Adipose tissue (tissue), 3 donors: ENCODE data around the gene ROBO1. TPM values are rescaled to one million over a fixed set of nuclear protein-coding genes. Genes with fewer than 3 reads are reported as not detected.
"Not testable (repeated sequence)": the region's sequence is repeated elsewhere in the genome, so short reads cannot be mapped to it uniquely, and the experiment has no call there.

Experiments
- H3K27ac ChIP-seq: one replicate; pipeline ENCODE4 v1.5.1; 2013; ENCODE audit warnings: low read depth, low read length
- WGBS, 3 donors: extraction: QIAGEN DNeasy Blood & Tissue Kit; methylation state at CpG; one replicate each; pipeline ENCODE4 v1.1.7; 2013; 5-methylcytosine and 5-hydroxymethylcytosine counted together
- polyA plus RNA-seq, 3 donors: library from polyadenylated mRNA; stranded (reverse); fragments of 200-250 nt; gene quantifications; one replicate each; pipeline ENCODE4 v1.2.3, GENCODE V29; 2013
- donor health status: healthy with polysubstance abuse.
- donor health status: Bipolar disorder and iron deficiency.
- donor health status: healthy.

ROBO1 gene
- polyA plus RNA-seq, 3 donors: 1.8 to 12.3 (median 5.8) TPM

DNA sequence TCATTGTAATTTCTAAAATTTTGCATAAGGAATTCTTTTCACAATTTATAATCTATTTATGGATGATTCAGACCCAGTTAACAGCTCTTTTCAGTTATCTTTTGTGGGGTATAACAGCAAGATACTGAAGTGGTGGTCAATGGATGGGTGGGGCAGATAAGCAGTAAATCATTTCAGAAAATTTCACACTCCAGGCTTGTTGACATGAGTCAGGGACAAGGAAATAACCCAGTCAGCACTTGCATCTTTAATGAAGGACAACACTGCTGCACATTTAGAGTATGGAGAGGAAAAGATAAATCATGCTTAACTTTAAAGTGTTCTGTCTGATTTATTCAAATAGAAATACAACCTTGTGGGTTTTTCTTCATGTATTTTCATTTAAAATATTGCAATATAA is 181.6 kb downstream of the ROBO1 start:
- no peak overlapping the region for H3K27ac ChIP-seq

DNA sequence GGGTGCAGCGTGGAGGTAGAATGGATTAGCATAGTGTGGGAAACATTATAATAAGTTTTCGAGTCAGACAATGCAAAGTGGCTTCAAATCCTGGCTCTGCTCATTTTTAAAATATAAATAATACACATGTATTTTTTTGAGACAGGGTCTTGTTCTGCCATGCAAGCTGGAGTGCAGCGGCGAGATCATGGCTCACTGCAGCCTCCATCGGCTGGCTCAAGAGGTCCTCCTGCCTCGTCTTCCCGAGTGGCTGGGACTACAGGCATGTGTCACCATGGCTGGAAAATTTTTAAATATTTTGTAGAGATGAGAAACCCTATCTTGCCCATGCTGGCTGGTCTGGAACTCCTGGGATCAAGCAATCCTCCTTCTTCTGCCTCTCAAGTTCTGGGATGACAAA is 194.9 kb downstream of the ROBO1 start:
- WGBS, 3 donors: 86 to 93% (median 89%) methylated on average over 7 of the region's 7 CpGs
- H3K27ac ChIP-seq: no peak overlapping the region

DNA sequence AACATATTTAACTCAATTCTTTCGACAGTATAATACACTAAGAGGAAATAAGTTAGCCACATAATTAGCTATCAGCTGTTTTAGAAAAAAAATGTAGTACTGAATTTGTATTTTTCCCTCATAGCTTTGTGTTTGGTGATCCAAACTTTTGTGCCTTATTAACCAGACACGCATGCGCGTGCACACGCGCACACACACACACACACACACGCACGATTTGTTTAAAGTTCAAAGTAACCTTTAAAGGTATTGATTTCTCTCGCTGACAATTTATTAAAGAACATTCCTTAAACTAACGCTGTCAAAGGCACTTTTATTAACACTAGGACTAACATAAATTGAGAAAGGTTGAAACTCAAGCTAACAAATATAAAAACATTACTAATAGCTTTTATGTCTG is 198.9 kb downstream of the ROBO1 start:
- H3K27ac ChIP-seq: no peak overlapping the region
- 31 to 89% (median 87%) methylated on average over 10 of the region's 10 CpGs for WGBS, 3 donors

DNA sequence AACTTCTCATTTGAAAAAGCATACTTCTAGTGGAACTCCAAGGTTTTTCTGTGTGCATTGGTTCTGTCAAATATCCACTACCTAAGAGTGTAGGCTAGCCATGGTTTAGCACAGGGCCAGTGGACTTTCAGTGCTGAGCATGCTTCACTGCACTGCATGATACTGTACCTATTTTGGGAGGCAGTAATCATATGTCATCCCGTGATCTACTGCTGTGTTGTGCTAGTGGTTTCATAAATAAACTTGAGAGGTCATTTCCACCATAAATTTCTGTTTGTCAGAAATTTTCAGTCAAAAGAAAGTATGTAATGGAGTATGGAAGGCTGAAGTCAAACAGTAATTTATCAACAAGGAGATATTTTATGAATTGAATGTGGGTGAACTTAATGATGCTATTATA is 203.6 kb downstream of the ROBO1 start:
- no peak overlapping the region for H3K27ac ChIP-seq
- 43 to 64% (median 47%) methylated on average over 1 of the region's 1 CpG for WGBS, 3 donors

DNA sequence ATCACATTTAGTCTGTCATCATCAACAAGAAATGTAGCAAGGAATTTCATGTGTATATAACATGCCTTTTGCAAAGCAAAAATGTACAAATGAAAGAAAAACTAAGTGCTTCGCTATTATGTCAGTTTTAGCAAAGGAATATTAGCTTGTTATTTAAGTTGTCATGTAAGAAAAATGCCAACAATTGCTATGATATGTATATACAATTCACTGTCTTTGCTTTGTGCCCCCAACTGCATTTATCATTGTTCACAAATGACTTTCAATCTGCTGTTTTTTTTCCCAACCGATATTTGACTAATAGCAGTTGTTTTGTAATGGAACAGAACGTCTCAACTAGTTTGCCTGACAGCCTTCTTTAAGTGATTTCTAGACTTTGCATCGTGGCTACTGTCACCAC is 207.1 kb downstream of the ROBO1 start:
- 65 to 77% (median 73%) methylated on average over 4 of the region's 4 CpGs for WGBS, 3 donors
- H3K27ac ChIP-seq: no peak overlapping the region

DNA sequence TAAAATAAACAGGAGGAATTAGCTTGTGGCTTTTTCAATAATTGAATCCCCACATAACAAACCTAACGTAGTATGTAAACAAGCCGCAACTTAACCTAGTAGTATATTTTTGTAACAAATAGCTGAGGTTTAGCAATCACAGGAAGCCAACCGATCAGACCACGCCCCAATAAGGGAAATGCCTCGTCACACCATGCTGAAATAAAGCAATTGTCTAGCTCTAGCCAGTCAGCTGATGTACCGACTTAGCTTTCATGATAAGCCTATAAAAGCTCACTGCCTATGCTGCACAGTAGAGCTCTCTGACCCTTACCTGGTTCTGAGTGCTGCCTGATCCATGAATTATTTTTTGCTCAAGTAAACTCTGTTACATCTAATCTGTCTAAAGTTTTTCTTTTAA is 208.9 kb downstream of the ROBO1 start:
- 54 to 71% (median 56%) methylated on average over 6 of the region's 6 CpGs for whole genome bisulfite sequencing, 3 donors
- H3K27ac ChIP-seq: no peak overlapping the region

DNA sequence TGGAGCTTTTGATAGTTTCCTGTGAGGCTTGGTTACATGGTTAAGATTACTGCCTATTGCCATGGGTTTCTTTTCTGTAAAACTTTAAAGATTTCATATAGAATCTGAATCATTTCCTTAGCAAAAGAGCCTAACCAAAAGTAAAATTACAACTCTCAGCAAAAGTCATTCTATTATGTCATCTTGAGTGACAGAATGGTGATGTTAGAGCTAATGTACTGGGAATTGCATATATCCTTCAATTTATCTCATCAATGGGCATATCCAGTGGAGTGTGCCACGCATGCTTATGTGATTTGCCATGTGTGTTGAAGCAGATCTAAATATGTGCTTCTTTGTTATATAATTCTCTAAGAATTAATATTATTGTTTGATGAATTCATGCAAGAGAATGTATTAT is 212.1 kb downstream of the ROBO1 start:
- 73 to 91% (median 83%) methylated on average over 1 of the region's 1 CpG for WGBS, 3 donors
- H3K27ac ChIP-seq: no peak overlapping the region

DNA sequence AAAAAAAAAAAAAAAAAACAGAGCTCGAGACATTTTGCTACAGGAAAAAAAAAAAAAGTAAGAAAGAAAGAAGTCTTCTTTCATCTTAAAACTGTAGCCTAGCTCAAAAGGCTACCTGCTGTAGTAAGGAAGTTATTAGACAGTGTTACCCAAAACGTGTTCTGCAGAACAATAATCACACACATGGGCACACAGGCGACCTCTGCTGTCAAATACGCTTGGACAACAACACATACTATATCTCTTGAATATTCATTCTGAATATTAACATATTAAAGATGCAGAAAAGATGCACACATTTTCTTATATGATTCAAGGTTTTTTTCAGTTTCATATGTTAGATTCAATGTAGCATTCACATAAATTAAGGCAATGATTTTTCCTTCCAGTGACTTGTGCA is 215.8 kb downstream of the ROBO1 start:
- H3K27ac ChIP-seq: no peak overlapping the region
- 34 to 47% (median 44%) methylated on average over 4 of the region's 4 CpGs for WGBS, 3 donors

DNA sequence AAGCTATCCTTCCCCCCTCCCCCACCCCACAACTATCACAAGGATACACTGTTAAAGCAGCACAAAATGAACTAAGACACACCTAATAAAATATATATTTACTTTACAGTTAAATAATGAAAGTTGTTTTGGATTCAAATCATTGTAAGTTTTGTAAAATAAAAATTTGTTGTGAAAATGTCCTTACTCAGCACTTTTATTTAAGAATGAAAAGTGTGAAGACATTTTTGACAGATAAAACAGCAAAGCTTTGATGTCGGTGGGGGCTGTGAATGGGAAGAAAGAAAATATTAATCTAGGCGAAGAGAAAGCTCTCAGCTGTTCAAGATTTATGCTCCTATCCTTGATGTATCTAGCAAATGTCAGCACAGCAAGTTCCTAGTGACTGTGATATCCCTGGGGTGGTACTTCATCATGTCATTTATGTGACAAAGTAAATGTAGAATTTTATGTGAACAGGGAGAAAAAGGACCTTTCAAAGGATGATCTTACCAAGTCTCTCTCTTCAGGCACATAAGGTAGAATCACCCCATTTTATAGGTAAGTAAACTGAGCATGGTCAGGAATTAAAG is 216.4 kb downstream of the ROBO1 start:
- WGBS, 3 donors: 53 to 63% (median 61%) methylated on average over 2 of the region's 2 CpGs

DNA sequence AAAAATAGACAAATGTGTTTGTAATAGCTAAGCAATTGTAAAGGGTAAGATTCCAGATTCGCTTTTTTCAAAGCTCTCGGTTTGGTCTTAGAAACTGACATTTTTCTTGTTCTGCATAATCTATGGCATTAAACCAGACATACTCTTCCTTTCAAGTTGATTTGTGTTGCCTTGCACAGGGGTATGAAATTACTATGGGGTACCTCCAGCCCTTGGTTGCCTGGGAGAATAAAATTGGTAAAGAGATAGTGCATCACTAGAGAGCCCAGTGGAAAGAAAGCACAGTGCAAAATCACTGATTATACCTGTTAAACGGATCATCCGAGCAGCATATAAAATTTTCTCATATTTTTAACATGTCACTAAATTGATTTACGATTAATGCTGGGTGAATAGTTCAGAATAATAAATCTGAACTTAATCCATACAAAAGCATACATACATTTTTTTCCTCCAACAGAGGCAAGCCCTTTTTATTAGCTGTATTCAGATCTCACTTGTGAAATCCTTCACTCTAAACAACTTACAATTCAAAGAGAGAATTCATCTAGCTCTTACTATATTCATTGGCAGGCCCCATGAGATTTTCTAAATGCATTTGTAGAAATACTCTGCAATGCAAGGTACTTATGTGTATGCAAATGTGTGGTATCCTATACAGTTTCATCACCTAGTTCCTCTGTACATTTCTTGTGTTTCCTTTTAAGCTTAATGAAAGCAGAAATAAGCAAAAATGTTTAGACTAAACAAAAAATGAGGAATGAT is 224.4 kb downstream of the ROBO1 start:
- H3K27ac ChIP-seq: no peak overlapping the region
- 53 to 62% (median 58%) methylated on average over 5 of the region's 5 CpGs for WGBS, 3 donors

More for the DNA sequence above, 216.4 kb downstream of the ROBO1 start:
- no peak overlapping the region for H3K27ac ChIP-seq

DNA sequence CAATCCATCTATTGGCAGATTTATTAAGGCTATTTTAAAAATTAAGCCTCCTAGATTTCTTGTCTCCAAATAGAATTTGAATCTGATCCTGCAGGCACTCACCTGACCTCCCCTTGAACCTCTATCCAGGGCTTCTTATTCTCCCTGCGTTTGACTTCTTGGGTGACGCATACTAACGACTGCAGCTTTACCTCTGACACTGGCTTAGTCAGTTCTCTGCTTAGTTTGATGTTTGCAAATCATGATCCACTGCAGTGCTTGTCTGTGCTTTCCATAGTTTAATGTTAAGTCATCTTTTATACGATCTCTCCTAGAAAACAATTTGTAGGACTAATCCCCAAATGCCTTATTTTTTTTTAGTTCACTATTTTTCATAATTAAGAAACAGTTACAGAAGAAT is 233.1 kb downstream of the ROBO1 start:
- no peak overlapping the region for H3K27ac ChIP-seq
- 31 to 50% (median 36%) methylated on average over 4 of the region's 4 CpGs for WGBS, 3 donors

DNA sequence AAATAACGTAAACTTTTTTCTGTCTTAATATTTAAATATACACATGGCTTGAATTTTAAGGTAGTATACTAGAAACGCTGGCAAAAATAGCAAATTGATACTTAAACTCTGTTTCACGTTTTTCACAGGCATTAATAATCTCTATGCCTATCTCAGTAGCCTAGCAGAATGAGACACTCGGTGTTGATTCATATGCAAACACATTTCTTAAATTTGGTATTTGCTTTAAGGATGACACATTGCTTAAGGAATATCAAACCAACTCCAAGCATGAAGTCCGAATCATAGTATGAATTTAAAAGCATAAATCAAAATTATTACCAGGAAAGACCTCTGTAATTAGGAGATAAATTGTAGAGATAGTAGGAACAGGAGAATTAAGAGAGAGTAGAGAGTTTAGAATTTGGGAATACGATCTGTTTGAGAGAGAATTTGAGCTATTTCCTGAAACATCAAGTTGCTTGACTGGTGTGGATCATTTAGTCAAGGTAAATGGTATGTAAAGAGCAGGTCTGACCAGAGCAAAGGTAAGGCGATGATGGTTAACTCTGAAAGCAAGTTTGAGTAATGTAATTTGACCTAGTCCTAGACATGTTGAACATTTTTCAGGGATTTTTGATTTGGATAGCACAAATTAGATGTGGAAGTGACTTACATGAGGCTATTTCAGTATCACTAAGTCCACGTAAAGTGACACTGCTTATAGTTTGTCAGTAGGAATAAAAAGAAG is 236.1 kb downstream of the ROBO1 start:
- H3K27ac ChIP-seq: no peak overlapping the region
- WGBS, 3 donors: 58 to 81% (median 75%) methylated on average over 8 of the region's 8 CpGs

DNA sequence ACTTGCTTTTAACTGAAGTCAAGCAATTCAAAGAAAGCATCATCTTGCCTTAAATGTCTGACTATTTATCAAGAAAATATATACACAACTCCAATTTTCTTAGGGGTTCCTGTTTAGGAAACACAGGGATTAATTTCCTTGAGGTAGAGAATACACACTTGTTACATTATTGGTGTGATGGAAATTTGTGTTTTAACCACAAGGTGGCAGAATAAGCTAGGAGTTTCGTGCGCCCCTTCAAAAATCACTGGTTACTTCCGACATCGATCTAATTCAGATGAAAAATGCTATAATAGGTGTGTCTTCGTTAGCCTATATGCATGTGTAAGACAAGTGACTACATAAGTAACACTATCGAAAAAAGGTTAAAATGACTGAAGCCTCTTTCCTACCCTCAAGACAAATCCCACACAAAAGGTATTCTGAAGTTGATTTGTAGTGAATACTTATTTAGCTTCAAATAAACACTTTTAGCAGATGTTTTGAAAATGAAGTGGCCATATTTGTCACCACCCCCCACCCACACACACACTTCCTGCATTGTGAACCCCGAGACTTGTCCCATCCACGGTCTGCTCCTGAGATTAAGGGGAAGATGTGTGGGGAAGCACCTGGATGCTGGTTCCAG is 246.5 kb downstream of the ROBO1 start:
- WGBS, 3 donors: 9% methylated on average over 8 of the region's 8 CpGs
- H3K27ac ChIP-seq: no peak overlapping the region

DNA sequence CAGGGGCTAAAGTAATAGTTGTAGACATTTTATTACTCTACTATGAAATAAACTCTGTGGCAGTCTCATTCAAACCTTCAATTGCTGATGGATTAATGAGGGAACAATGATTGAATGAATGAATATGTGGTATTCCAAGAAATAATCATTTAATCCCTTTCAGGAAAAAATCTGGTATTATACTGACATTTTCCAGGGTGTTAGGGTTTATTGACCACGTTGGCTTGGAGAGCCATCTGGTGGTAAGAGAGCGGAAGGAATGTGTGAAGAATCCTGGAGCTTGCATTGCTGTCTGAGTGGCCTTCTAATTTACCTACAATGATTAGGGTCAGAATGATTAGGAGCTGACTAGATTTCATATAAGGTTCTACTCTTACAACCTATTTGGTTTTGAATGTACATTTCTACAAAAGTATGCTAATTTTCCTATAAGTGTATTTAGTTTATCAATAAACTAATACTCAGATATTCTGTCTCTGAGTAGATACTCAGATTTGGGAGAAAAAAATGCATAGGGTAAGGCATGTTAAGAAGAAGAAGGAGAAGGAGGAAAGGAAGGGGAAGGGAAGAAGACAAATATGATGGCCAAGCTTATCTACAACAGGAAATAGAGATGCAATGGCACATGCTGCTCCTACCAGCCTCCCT is 249.9 kb downstream of the ROBO1 start:
- no peak overlapping the region for H3K27ac ChIP-seq
- WGBS, 3 donors: 13 to 22% (median 14%) methylated on average over 2 of the region's 2 CpGs

DNA sequence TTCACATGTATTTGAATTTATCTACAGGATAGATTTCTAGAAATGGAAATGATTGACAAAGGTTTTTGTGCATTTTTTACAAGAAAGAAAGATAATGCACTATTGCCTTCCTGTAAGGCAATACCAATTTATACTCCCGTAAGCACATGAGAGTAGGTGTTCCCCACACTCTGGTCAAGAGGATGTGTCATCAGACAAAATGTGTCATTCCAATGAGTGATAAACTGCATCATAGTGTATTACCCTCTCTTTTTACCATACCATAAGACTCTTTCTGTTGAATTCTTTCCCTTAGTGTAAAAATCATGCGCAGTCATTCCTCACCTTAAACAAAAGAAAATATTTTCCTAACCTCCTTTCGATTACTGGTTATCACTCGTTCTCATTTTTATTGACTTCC is 251.0 kb downstream of the ROBO1 start:
- no peak overlapping the region for H3K27ac ChIP-seq
- 64 to 87% (median 81%) methylated on average over 4 of the region's 4 CpGs for WGBS, 3 donors

DNA sequence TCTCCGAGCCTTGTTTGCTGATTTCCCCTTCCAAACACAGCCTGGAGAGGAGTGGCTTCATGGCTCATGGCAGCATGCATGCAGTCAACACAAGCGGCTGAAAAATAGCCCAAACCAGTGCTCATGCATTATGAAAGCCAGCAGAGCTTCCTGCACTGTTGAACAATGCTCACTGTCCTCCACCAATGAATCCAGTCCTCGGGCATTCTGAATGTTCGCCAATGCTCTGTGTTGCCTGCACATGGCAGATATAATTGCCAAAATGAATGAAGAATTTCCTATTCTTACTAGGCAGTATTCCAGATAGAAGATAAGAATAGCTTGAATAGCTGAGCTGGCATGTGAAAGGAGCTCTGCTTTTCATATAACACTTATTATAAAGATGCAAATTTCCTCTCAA is 252.7 kb downstream of the ROBO1 start:
- 34 to 46% (median 40%) methylated on average over 4 of the region's 4 CpGs for WGBS, 3 donors
- H3K27ac ChIP-seq: no peak overlapping the region

DNA sequence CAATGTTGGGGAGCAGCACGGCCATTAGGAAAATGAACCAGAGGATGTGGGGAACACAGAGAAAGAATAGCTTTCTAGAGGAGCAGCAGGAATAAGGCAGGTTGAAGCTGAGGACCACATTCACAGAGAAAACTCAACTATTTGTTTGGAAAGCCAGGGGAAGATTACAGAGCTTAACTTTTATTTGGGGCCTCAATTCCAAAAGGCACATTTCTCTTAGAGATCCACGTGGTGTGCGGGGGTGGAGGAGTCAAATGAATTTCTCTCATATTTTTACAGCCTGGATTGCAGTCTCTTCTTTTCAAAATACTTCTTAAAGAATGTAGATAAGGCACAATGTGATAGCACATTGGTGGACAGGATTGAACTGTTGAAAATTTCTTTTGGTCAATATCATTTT is 253.7 kb downstream of the ROBO1 start:
- H3K27ac ChIP-seq: no peak overlapping the region
- WGBS, 3 donors: 75 to 81% (median 76%) methylated on average over 3 of the region's 3 CpGs

DNA sequence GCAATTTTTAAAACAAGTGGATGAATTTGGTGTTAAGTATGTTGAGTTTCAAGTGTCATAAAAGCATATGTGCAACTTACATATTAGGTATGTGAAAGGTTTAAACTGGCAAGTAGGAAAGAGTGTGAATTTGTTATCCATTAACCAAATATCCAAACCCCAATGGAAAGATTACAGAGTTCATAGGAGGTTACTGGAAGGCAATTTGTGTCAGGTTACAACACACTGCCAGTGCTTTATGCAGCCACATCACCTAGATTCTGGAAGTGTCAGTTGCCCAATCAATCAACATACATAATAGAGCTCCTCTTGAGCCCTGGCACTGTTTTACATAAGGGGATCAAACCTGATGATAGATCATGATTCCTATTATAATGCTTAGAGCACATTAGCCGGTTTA is 261.0 kb downstream of the ROBO1 start:
- H3K27ac ChIP-seq: no peak overlapping the region
- 84 to 97% (median 88%) methylated on average over 1 of the region's 1 CpG for WGBS, 3 donors

DNA sequence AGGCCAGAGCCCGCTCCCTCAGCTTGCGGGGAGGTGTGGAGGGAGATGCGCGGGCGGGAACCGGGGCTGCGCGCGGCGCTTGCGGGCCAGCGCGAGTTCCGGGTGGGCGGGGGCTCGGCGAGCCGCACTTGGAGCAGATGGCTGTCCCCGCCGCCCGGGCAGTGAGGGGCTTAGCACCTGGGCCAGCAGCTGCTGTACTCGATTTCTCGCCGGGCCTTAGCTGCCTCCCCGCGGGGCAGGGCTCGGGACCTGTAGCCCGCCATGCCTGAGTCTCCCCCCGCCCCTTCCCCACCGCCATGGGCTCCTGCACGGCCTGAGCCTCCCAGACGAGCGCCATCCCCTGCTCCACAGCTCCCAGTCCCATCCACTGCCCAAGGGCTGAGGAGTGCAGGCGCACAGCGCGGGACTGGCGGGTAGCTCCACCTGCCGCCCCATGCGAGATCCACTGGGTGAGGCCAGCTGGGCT is 265.5 kb downstream of the ROBO1 start:
- 93 to 95% (median 94%) methylated on average over 35 to 39 of the region's 39 CpGs for WGBS, 3 donors

More for the DNA sequence above, 265.5 kb downstream of the ROBO1 start:
- not testable (repeated sequence) for H3K27ac ChIP-seq
